Astrocyte (in vitro differentiated cells and primary cell): Measurements from ENCODE around the gene DGKZ. TPM values are rescaled to one million over a fixed set of nuclear protein-coding genes. Genes with fewer than 3 reads are reported as not detected.

Experiments
- DNase-seq: peaks from one replicate; pipeline ENCODE4 v3.0.0-alpha.2; 2010; ENCODE audit warnings: low read depth
- FAIRE-seq: peaks from 2 replicates; lab custom pipeline; 2011; peaks lifted over from hg19 to GRCh38; lab: Jason Lieb, UNC
- H2AFZ ChIP-seq: 2 replicates; pipeline ENCODE4 v1.6.0; 2012; ENCODE audit warnings: low read depth, low read length, inconsistent platforms
- H3K27ac ChIP-seq: 2 replicates; pipeline ENCODE4 v1.5.1; 2011; ENCODE audit warnings: low read depth, low read length, inconsistent platforms
- H3K27me3 ChIP-seq: 2 replicates; pipeline ENCODE4 v1.6.0; 2011; ENCODE audit warnings: low read length, inconsistent platforms; ENCODE audit not compliant: insufficient read depth
- H3K36me3 ChIP-seq: 2 replicates; pipeline ENCODE4 v1.5.1; 2011; ENCODE audit warnings: low read length, inconsistent platforms; ENCODE audit not compliant: insufficient read depth
- H3K4me1 ChIP-seq: 2 replicates; pipeline ENCODE4 v1.5.1; 2011; ENCODE audit warnings: low read length, inconsistent platforms; ENCODE audit not compliant: insufficient read depth
- H3K4me2 ChIP-seq: 2 replicates; pipeline ENCODE4 v1.6.0; 2012; ENCODE audit warnings: low read length, inconsistent platforms
- H3K4me3 ChIP-seq: 2 replicates; pipeline ENCODE4 v1.5.1; 2011; ENCODE audit warnings: low read depth, mild to moderate bottlenecking, low read length, inconsistent platforms; ENCODE audit not compliant: insufficient read depth
- H3K79me2 ChIP-seq: 2 replicates; pipeline ENCODE4 v1.6.0; 2012; ENCODE audit warnings: mild to moderate bottlenecking, low read length, inconsistent platforms; ENCODE audit not compliant: insufficient read depth
- H3K9ac ChIP-seq: 2 replicates; pipeline ENCODE4 v1.6.0; 2012; ENCODE audit warnings: mild to moderate bottlenecking, low read length, inconsistent platforms
- H3K9me3 ChIP-seq: 2 replicates; pipeline ENCODE4 v1.5.1; 2012; ENCODE audit warnings: low read depth, mild to moderate bottlenecking, low read length, inconsistent platforms; ENCODE audit not compliant: insufficient read depth
- H4K20me1 ChIP-seq: 2 replicates; pipeline ENCODE4 v1.6.0; 2012; ENCODE audit warnings: low read length, inconsistent platforms; ENCODE audit not compliant: insufficient read depth
- H3K27ac Mint-ChIP-seq: one replicate; pipeline ENCODE4 v1.8.0; 2021; ENCODE audit warnings: mild to moderate bottlenecking, mixed read lengths; ENCODE audit not compliant: unreplicated experiment
- H3K27me3 Mint-ChIP-seq: one replicate; pipeline ENCODE4 v1.8.0; 2021; ENCODE audit warnings: low read depth, mixed read lengths; ENCODE audit not compliant: unreplicated experiment
- H3K36me3 Mint-ChIP-seq: one replicate; pipeline ENCODE4 v1.8.0; 2021; ENCODE audit warnings: low read depth, mixed read lengths; ENCODE audit not compliant: unreplicated experiment
- H3K4me1 Mint-ChIP-seq: one replicate; pipeline ENCODE4 v1.8.0; 2021; ENCODE audit warnings: low read depth, mixed read lengths; ENCODE audit not compliant: unreplicated experiment
- H3K4me3 Mint-ChIP-seq: one replicate; pipeline ENCODE4 v1.8.0; 2021; ENCODE audit warnings: mild to moderate bottlenecking, moderate library complexity, mixed read lengths; ENCODE audit not compliant: unreplicated experiment
- H3K9me3 Mint-ChIP-seq: one replicate; pipeline ENCODE4 v1.8.0; 2021; ENCODE audit warnings: mild to moderate bottlenecking, mixed read lengths; ENCODE audit not compliant: unreplicated experiment
- EZH2 ChIP-seq: IDR thresholded peaks from 2 replicates; pipeline ENCODE4 v1.6.1; 2012; ENCODE audit warnings: mild to moderate bottlenecking, low read length, inconsistent platforms; ENCODE audit not compliant: insufficient read depth
- total RNA-seq: library from RNA; stranded (reverse); gene quantifications from 2 replicates; pipeline ENCODE4 v1.2.1, GENCODE V29; 2021
- TF ChIP-seq, protein P1 (sequence below): IDR thresholded peaks from 2 replicates; pipeline ENCODE4 v1.5.1; 2011; ENCODE audit warnings: low read depth, mild to moderate bottlenecking, inconsistent platforms, low read length, moderate library complexity; ENCODE audit not compliant: insufficient read depth

Gene DGKZ
- total RNA-seq, 1 donor from 2014 or later, result 59.3 TPM

DNA sequence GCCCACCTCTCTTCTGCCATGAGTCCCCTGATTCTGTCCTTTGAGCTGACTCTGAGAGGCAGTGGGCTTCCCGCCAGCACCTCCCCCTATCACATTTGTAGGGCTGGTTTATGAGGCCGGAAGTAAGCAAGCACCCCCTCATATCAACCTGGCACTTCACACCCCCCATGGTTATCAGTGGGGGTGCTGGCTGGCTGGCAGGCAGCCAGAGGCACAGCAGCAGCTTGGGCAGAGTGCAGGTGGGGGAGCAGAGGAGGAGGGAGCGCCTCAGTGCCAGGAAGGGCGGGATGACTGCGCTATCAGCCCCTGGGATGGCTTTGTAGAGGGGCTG lies 67.2 kb downstream of the DGKZ start:
- Histone ChIP-seq H3K36me3 (peaks cover 7% of the 10 kb centered on the region), H3K9ac (no peak overlapping the region), H3K27ac (no peak overlapping the region), H3K9me3 (no peaks in the 10 kb centered on the region), H3K4me2 (no peak overlapping the region), H4K20me1 (peaks cover 22% of the 10 kb centered on the region), H3K4me1 (no peaks in the 10 kb centered on the region), H3K27me3 (no peaks in the 10 kb centered on the region), H3K4me3 (no peak overlapping the region), H3K79me2 (no peaks in the 10 kb centered on the region), H2AFZ (no peak overlapping the region)
- peaks cover 23% of the 10 kb centered on the region for H3K36me3 Mint-ChIP-seq
- no peaks in the 10 kb centered on the region for H3K4me1 Mint-ChIP-seq
- DNase-seq (no peak), FAIRE-seq (no peak)
- no peaks in the 10 kb centered on the region for H3K27me3 Mint-ChIP-seq
- H3K4me3 Mint-ChIP-seq, result no peak overlapping the region
- no peak overlapping the region for H3K27ac Mint-ChIP-seq
- no peaks in the 10 kb centered on the region for H3K9me3 Mint-ChIP-seq
- TF ChIP-seq EZH2, result no peak
- TF ChIP-seq, protein P1, sequence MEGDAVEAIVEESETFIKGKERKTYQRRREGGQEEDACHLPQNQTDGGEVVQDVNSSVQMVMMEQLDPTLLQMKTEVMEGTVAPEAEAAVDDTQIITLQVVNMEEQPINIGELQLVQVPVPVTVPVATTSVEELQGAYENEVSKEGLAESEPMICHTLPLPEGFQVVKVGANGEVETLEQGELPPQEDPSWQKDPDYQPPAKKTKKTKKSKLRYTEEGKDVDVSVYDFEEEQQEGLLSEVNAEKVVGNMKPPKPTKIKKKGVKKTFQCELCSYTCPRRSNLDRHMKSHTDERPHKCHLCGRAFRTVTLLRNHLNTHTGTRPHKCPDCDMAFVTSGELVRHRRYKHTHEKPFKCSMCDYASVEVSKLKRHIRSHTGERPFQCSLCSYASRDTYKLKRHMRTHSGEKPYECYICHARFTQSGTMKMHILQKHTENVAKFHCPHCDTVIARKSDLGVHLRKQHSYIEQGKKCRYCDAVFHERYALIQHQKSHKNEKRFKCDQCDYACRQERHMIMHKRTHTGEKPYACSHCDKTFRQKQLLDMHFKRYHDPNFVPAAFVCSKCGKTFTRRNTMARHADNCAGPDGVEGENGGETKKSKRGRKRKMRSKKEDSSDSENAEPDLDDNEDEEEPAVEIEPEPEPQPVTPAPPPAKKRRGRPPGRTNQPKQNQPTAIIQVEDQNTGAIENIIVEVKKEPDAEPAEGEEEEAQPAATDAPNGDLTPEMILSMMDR, result no peak

DNA sequence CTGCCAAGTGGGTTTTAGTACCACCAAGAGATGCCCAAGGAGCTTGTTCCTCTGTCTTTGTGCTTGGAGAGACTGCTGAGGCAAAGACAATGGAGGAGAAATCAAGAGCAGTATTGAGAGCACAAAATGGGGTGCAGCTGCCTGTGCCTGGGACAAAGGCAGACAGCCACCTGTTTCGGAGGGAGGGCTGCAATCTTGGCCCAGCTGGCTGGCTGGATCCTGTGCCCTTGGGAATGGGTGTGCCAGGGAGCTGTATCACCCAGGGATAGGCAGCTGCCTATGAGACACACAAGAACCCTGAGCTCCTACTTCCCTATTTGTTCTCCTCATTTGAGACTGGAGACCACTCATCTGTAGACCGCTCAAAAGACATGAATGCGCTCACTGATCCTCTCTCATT lies 67.6 kb downstream of the DGKZ start:
- no peaks in the 10 kb centered on the region for H3K27me3 Mint-ChIP-seq
- H3K36me3 Mint-ChIP-seq, result peaks cover 23% of the 10 kb centered on the region
- no peak overlapping the region for H3K9ac ChIP-seq
- H3K79me2 ChIP-seq, result no peaks in the 10 kb centered on the region
- no peak for DNase-seq
- H3K4me2 ChIP-seq, result no peak overlapping the region
- no peak overlapping the region for H3K27ac ChIP-seq
- FAIRE-seq, result no peak
- TF ChIP-seq, protein P1, result no peak
- TF ChIP-seq EZH2, result no peak
- H3K9me3 ChIP-seq, result no peaks in the 10 kb centered on the region
- H3K4me3 Mint-ChIP-seq, result no peak overlapping the region
- no peak overlapping the region for H3K27ac Mint-ChIP-seq
- H3K4me3 ChIP-seq, result no peak overlapping the region
- H3K36me3 ChIP-seq, result peaks cover 7% of the 10 kb centered on the region
- no peaks in the 10 kb centered on the region for H3K4me1 Mint-ChIP-seq
- no peaks in the 10 kb centered on the region for H3K9me3 Mint-ChIP-seq
- H4K20me1 ChIP-seq, result peaks cover 22% of the 10 kb centered on the region
- H3K27me3 ChIP-seq, result no peaks in the 10 kb centered on the region
- no peak overlapping the region for H2AFZ ChIP-seq
- no peaks in the 10 kb centered on the region for H3K4me1 ChIP-seq

DNA sequence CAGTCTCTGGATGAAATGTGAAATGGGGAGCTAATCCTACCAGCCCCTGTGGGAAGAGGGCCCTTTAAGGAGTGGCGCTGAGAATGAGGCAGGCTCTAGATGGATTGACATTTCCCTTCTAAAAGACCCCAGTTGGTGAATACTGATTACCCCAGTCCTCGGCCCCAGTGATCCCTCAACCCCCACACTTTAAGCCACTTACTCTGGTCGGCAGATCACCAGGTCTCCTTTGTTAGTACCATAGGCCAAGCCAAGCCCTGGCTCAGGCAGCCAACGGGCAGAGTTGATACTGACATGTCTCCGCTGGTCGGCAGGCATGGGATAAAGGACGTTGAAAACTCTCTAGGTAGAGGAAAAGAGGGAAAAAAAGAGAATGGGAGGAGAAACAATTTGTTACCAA lies 70.4 kb downstream of the DGKZ start:
- TF ChIP-seq, protein P1, result no peak
- no peak for TF ChIP-seq EZH2
- no peak overlapping the region for H3K27ac Mint-ChIP-seq
- no peaks in the 10 kb centered on the region for H3K9me3 Mint-ChIP-seq
- H3K27me3 Mint-ChIP-seq, result no peaks in the 10 kb centered on the region
- no peaks in the 10 kb centered on the region for H3K9me3 ChIP-seq
- H3K4me2 ChIP-seq, result no peak overlapping the region
- FAIRE-seq (no peak), DNase-seq (no peak)
- no peak overlapping the region for H2AFZ ChIP-seq
- H3K4me3 ChIP-seq, result no peak overlapping the region
- H3K79me2 ChIP-seq, result no peaks in the 10 kb centered on the region
- H4K20me1 ChIP-seq, result peaks cover 26% of the 10 kb centered on the region
- no peak overlapping the region for H3K27ac ChIP-seq
- H3K36me3 Mint-ChIP-seq, result peaks cover 37% of the 10 kb centered on the region
- no peak overlapping the region for H3K9ac ChIP-seq
- no peaks in the 10 kb centered on the region for H3K4me1 Mint-ChIP-seq
- no peaks in the 10 kb centered on the region for H3K27me3 ChIP-seq
- no peaks in the 10 kb centered on the region for H3K4me1 ChIP-seq
- H3K36me3 ChIP-seq, result peaks cover 9% of the 10 kb centered on the region
- H3K4me3 Mint-ChIP-seq, result no peak overlapping the region
